Measurements from ENCODE around the gene ACSS1.

ACSS1 gene

GRCh38 chr20:25030649-25031207, 27.2 kb downstream of the ACSS1 start:
- no peak for DNase-seq (ENCODE audit: low spot score)

GRCh38 chr20:25030007-25030648, 27.8 kb downstream of the ACSS1 start:
- no peak for DNase-seq (ENCODE audit: low spot score)

DNA sequence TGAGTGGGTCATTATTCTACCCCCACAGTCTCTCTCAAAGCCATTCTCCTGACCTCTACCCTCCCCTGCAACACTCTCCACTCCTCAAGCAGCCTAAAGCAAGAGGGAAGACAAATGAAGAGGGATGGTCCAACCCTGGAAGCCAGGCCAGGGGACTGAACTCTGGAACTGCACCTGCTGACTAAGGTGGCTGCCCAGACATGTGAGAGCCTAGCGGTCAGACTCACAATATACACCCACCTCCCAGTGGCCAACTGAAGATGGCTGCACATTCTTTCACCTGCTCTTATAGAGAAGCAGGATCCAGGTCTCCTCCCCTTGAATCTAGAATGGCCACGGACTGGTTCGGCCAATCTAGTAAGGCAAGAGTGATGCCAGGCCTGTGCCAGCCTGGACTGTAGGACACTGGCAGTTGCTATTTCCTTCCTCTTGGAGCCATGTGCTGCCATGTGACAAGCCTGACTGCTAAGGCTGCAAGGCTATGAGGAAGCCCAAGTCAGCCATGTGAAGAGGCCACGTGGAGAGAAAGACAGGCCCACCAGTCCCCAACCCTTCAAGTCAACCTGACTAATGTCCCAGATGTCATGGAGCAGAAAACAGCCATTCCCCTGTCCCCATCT, 31.8 kb downstream of the ACSS1 start:
- DNase-seq (ENCODE audit: low spot score) = no peak

GRCh38 chr20:25025091-25025861, 32.7 kb downstream of the ACSS1 start:
- no peak for DNase-seq (ENCODE audit: low spot score)

- no peak for DNase-seq (ENCODE audit: low spot score)
Observed at GRCh38 chr20:25024171-25024570, 33.8 kb downstream of the ACSS1 start.

- DNase-seq (ENCODE audit: low spot score) = no peak
Observed at GRCh38 chr20:25023356-25023755, 34.6 kb downstream of the ACSS1 start.

DNA sequence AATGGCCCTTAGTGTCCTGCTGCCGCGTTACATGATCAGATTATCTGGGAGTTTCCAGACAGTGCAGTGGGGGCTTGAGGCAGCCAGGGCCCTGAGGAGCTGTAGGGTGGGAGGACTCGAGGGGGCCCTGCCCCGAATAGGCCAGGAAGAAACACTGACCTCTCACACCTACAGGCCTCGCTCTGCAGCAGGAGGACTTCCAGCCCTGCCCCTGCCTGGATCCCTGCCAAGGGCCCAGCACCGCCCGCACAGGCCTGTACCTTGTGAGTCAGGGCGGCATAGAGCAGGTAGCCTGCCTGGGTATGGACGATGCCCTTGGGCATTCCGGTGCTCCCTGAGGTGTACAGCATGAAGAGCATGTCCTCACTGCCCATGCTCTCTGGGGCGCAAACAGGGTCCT, 35.3 kb downstream of the ACSS1 start:
- no peak for DNase-seq (ENCODE audit: low spot score)

GRCh38 chr20:25021336-25021735, 36.6 kb downstream of the ACSS1 start:
- DNase-seq (ENCODE audit: low spot score) = no peak

GRCh38 chr20:25020901-25021301, 37.0 kb downstream of the ACSS1 start:
- no peak for DNase-seq (ENCODE audit: low spot score)

DNA sequence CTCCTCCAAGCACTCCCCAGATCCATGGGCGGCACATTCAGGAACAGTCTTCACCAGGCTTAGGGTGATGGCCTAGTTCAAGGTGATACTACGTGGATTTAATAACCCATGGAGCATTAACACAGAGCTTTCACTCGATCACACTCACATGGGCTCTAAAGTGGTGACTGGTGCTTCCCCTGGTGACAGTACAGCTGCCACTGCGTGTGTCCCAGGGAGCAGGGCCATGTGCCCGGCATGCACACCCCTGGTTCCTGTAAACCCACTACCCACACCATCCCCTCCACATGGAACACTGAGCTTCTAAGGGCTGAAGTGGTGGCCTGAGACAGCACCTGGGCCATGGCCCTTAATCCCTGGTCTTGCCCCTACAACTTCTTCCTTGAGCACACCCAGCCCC, 37.6 kb downstream of the ACSS1 start:
- no peak for DNase-seq (ENCODE audit: low spot score)

DNA sequence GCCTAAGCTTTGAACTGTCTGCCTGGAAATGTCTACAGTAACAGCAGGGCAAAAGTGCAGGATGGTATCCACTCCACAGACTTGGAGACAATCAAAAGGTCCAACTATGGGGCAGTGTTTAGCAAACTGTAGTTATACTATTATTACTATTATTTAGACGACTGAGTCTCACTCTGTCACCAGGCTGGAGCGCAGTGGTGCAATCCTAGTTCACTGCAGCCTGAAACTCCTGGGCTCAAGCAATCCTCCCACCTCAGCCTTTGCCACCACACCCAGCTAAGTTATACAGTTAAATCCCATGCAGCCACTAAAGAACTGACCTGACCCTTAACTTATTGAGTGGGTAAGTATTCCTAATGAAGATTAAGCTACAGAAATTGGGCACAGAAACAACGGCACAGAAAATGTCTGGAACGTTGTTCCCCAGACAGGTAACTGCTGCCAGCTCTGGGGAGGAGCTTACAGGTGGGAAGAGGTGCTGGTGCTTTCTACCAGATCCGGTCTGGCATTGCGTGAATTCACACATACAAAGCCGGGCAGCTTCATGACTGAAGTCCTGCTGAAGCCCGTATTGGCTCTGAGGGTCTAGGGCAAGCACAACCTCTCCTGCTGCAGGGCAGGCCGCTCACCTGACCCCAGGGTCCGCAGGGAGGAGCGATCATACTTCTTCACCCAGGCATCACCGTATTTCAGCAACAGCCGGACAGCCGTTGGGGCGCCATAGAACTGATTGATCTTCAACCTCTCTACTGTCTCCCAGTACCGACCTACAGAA, 38.4 kb downstream of the ACSS1 start:
- DNase-seq (ENCODE audit: low spot score) = no peak

DNA sequence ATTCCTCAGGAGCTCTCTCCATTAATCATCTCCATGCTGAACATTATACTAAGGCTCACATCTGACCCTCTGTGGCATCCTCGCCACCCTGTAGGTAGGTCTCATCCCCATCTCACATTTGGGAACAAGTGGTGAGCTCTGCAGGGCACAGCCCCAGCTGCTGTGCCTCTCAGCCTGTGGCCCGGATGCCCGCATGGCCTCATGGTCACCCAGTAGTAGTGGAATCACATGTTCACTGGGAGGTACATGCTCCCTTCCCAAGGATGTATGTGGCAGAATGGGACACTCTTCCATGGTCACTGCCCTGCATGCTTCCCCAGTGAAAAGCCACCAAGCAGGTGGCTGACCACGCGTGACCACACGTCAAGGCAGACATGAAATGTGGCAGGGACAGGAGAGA, 39.1 kb downstream of the ACSS1 start:
- no peak for DNase-seq (ENCODE audit: low spot score)

DNA sequence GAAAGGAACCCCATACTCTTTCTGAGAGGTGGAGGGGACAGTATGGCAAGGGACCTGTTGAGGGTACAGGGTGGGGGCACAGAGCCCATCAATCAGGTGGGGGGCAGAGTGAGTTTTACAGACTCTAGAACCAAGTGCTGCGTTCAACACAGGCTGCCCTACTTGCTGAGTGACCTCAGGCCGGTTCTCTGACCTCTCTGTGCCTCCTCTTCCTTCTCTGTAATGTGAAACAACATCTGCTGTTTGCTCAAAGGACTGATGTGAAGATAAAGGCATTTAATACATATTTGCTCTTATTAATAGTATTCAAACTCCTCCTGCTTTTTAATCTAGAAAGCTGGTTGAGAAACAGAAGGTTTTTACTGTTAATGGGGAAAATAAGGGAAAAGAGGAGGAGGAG, 39.5 kb downstream of the ACSS1 start:
- DNase-seq (ENCODE audit: low spot score) = no peak

DNA sequence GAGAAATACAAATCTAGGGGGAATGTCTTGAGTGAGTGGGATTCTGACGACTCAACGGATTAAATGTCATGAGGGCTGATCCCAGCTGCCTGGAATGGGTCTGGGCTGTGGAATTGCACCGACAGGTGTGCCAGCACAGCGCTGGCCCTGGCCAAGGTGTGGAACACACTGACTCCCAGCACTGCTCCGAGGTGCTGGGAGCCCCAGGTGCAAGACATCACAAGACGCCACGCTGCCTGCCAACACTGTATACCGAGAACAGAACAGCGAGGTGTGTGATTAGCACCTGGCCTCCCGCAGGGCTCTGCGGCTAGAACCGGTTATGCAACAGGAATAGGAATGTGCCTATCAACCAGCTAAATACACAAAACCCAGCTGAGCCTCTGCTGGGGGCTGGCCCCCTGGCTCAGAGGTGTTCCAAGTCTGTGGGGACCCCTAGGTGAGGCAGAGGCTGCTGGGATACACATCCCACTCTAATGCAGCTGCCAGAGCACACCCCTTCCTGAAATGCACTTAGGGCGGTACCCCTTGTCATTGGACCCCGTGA, 40.6 kb downstream of the ACSS1 start:
- no peak for DNase-seq (ENCODE audit: low spot score)

DNA sequence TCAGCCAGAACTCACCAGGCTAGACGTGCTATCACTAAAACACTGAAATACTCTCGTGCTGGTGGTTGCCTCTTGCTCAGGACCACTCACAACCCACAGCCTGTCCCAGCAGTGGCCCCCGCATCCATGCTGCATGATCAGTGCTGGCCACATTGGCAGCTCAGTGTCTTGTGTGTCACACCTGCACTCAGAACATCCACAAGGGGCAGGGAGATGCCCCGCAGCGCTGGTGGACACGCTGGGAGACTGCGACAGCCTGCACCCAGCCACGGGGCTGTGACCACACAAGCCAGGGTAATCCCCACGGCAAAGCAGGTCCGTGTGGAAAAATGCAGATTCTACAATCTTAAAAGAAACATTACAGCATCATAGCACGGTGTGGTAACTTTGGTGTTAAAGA, 41.5 kb downstream of the ACSS1 start:
- DNase-seq (ENCODE audit: low spot score) = no peak

DNA sequence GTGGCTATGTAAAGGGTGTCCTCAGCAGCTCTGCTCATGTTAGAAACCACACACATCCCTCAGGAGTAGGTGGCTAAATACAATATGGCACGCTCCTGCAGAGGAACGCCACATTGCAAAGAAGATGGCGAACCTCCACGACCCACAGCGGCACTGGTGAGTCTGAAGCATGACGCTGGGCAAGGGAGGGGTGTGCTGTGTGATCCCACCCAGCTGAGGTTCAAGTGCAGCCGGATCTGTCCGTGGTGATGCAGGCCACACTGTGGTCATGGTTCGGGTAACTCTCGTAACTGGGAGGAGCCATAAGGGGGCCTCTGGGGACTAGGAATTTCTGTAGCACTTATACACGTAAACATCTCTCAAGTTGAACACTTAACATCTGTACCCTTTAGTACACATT, 42.0 kb downstream of the ACSS1 start:
- DNase-seq (ENCODE audit: low spot score) = no peak

- no peak for DNase-seq (ENCODE audit: low spot score)
Observed at GRCh38 chr20:25014816-25015215, 43.1 kb downstream of the ACSS1 start.

- DNase-seq (ENCODE audit: low spot score) = no peak
Observed at GRCh38 chr20:25013478-25014380, 44.2 kb downstream of the ACSS1 start.

- no peak for DNase-seq (ENCODE audit: low spot score)
Observed at GRCh38 chr20:25012616-25013189, 45.2 kb downstream of the ACSS1 start.

DNA sequence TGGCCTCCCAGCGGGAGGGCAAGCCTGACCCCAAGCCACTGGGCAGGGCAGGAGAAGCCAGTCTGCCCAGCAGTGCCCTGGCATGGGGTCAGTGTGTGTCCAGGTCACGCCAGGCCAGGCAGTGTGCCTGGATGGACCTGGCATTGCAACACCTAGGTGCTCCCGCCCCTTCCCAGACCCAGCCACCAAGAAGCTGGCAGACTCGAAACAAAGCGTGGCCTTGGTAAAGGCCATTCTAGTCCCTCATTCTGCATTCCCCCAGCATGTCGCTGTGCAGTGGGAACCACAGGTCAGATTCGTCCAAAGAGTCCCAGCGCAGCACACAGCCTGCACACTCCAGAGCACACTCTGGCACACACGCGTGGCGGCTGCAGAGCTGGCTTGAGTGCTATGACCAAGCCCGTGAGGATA, 46.1 kb downstream of the ACSS1 start:
- no peak for DNase-seq (ENCODE audit: low spot score)

DNA sequence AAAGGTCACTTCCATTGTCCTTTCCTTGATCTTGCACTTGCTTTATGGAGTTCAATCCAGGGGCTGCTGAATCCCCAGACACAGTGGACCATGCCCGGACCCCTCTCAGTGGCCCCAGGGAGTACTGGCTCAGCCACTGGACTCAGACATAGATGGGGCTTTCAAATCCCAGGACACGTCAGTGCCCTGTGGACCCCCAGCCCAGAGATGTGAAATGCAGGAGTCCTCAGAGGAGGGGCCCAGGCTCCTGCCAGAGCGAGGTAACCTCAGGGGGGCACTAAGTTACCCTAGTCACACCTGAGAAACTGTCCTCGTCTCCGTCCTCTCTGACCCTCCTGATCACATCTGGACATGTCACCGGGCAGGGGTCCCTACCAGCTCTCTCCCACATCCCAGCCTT, 46.7 kb downstream of the ACSS1 start:
- DNase-seq (ENCODE audit: low spot score) = no peak
